HepG2 (cell line): Measurements from ENCODE around the gene VCAN. TPM values are rescaled to one million over a fixed set of nuclear protein-coding genes. Genes with fewer than 3 reads are reported as not detected.

Experiments used
- ATAC-seq: fragments of 200-7000 bp; cut with Tn5 transposase; 3 replicates; pipeline ENCODE4 v1.9.1; 2020; ENCODE audit warnings: mild to moderate bottlenecking, moderate library complexity
- BruUV-seq: library from RNA; stranded (reverse); fragments of 400-500 nt; replicated peaks from 2 replicates; lab custom pipeline; 2021; lab: Mats Ljungman, UMichigan
- CTCF ChIA-PET: fragments of 300-600 bp; formaldehyde crosslinking; extraction: SDS; loops from one replicate; lab custom pipeline; 2021; ENCODE audit warnings: low total read pairs, inconsistent platforms, low intra/inter-chr PET ratio; lab: Yijun Ruan, JAX
- POLR2A ChIA-PET: fragments of 350-600 bp; sonication (Branson Sonifier 250); formaldehyde crosslinking; loops from one replicate; lab custom pipeline; 2020; ENCODE audit warnings: antibody characterized with exemption, inconsistent platforms; lab: Yijun Ruan, JAX
- DNase-seq: peaks from one replicate; pipeline ENCODE4 v3.0.0-alpha.2; 2015; ENCODE audit warnings: low spot score
- FAIRE-seq: peaks from 3 replicates; lab custom pipeline; 2011; peaks lifted over from hg19 to GRCh38; lab: Jason Lieb, UNC
- H2AFZ ChIP-seq: one replicate; pipeline ENCODE4 v1.6.1; 2011; ENCODE audit warnings: low read length, inconsistent platforms
- H3K27ac ChIP-seq: fragments of 300-600 bp; 3 replicates; pipeline ENCODE4 v1.8.0; 2011; ENCODE audit warnings: mixed run types, mild to moderate bottlenecking, mixed read lengths, low read length, inconsistent platforms; ENCODE audit not compliant: insufficient read depth; ENCODE audit errors: extremely low read length
- H3K27me3 ChIP-seq, 2 experiments: fragments of 200-600 bp in 1 of 2; 2 replicates in 1 of 2; 3 replicates in 1 of 2; pipeline versions ENCODE4 v1.6.0 to v1.8.0; 2011; ENCODE audit warnings: low read length in 2 of 2, mild to moderate bottlenecking in 2 of 2, moderate library complexity in 2 of 2, inconsistent platforms in 1 of 2; ENCODE audit not compliant: insufficient read depth in 2 of 2, control insufficient read depth in 1 of 2
- H3K36me3 ChIP-seq, 2 experiments: fragments of 200-600 bp in 1 of 2; replicated peaks in 1 of 2; 2 replicates in 1 of 2; 3 replicates in 1 of 2; pipeline versions ENCODE4 v1.5.1 to v1.8.0; 2011; ENCODE audit warnings: low read length in 2 of 2, inconsistent platforms in 1 of 2; ENCODE audit not compliant: insufficient read depth in 2 of 2, control insufficient read depth in 1 of 2
- H3K4me1 ChIP-seq: 2 replicates; pipeline ENCODE4 v1.5.1; 2012; ENCODE audit warnings: low read length, inconsistent platforms; ENCODE audit not compliant: insufficient read depth
- H3K4me2 ChIP-seq: 2 replicates; pipeline ENCODE4 v1.6.0; 2011; ENCODE audit warnings: low read depth, low read length, inconsistent platforms
- H3K4me3 ChIP-seq, 3 experiments: fragments of 200-600 bp in 1 of 3; sonication (generic), shearing (Covaris generic) in 1 of 3; replicated peaks in 1 of 3; 2 replicates each; pipeline ENCODE4 v1.5.1; 2011 to 2016; ENCODE audit warnings: low read length in 3 of 3, inconsistent platforms in 2 of 3, low read depth in 2 of 3, mild to moderate bottlenecking in 2 of 3, control low read depth in 1 of 3, mixed read lengths in 1 of 3; ENCODE audit not compliant: insufficient read depth in 1 of 3
- H3K79me2 ChIP-seq: one replicate; pipeline ENCODE4 v1.6.1; 2011; ENCODE audit warnings: low read length, inconsistent platforms; ENCODE audit not compliant: insufficient read depth
- H3K9ac ChIP-seq: 2 replicates; pipeline ENCODE4 v1.6.0; 2011; ENCODE audit warnings: mild to moderate bottlenecking, low read depth, low read length, inconsistent platforms; ENCODE audit not compliant: insufficient read depth
- H3K9me3 ChIP-seq: 2 replicates; pipeline ENCODE4 v1.5.1; 2012; ENCODE audit warnings: mild to moderate bottlenecking, low read length
- H4K20me1 ChIP-seq: 2 replicates; pipeline ENCODE4 v1.6.0; 2011; ENCODE audit warnings: inconsistent platforms, mild to moderate bottlenecking, low read length, moderate library complexity; ENCODE audit not compliant: insufficient read depth
- FIP1L1 ChIP-seq: fragments of 200-400 bp; formaldehyde crosslinking; IDR thresholded peaks from 2 replicates; pipeline ENCODE4 v1.6.1; 2018; ENCODE audit warnings: low read depth, mild to moderate bottlenecking, low read length, moderate library complexity, borderline replicate concordance; ENCODE audit not compliant: insufficient read depth
- HNRNPUL1 ChIP-seq: fragments of 200-400 bp; formaldehyde crosslinking; IDR thresholded peaks from 2 replicates; pipeline ENCODE4 v1.6.1; 2017; ENCODE audit warnings: low read depth, mild to moderate bottlenecking, low read length, moderate library complexity
- ONECUT2 ChIP-seq: sonication (generic); formaldehyde crosslinking; IDR thresholded peaks from 2 replicates; pipeline ENCODE4 v1.4.0; 2020; ENCODE audit warnings: missing genetic modification reagents
- PHF20 ChIP-seq: sonication (generic); formaldehyde crosslinking; IDR thresholded peaks from 2 replicates; pipeline ENCODE4 v1.5.0; 2020; ENCODE audit warnings: mild to moderate bottlenecking, missing genetic modification reagents
- ZNF772 ChIP-seq: sonication (generic); formaldehyde crosslinking; IDR thresholded peaks from 2 replicates; pipeline ENCODE4 v1.5.0; 2020; ENCODE audit warnings: mild to moderate bottlenecking, missing genetic modification reagents
- WGBS: methylation state at CpG from one replicate; pipeline ENCODE4 v1.1.6; 2017; ENCODE audit warnings: low lambda C conversion rate; 5-methylcytosine and 5-hydroxymethylcytosine counted together
- in situ Hi-C: cut with HindIII; loops from 2 replicates; pipeline ENCODE4 v1.10.0; 2017; ENCODE audit warnings: low pct_unique_long_range_greater_than_20kb; ENCODE audit not compliant: extremely low pct_ligation_motif_present
- intact Hi-C: fragments of 100-400 bp; cut with micrococcal nuclease; formaldehyde crosslinking; loops from one replicate; pipeline ENCODE4 v1.10.0; 2022; ENCODE audit not compliant: unreplicated experiment
- polyA plus RNA-seq, 8 experiments: library from polyadenylated mRNA; depleted of rRNA in 3 of 8; stranded (reverse) in 7 of 8; unstranded in 1 of 8; fragments of >200 nt; fragmentation: Illumina TruSeq in 4 of 8; extraction: Trizol in 4 of 8; gene quantifications; 2 replicates each; pipeline versions ENCODE4 v1.2.1 to v1.2.3, GENCODE V29; 2011 to 2016; ENCODE audit warnings: low read depth in 4 of 8, missing spikeins in 1 of 8, mixed read lengths in 1 of 8; ENCODE audit not compliant: insufficient read depth in 1 of 8
- total RNA-seq, 5 experiments: library from RNA; depleted of rRNA; stranded (reverse); fragments of >200 nt; fragmentation: Illumina TruSeq; extraction: Trizol; gene quantifications; 2 replicates each; pipeline ENCODE4 v1.2.3, GENCODE V29; 2016; ENCODE audit warnings: low read depth in 1 of 5
- TF ChIP-seq, protein P1 (sequence below), 2 experiments: IDR thresholded peaks; 2 replicates each; pipeline ENCODE4 v1.6.1; 2011 to 2012; ENCODE audit warnings: low read length in 2 of 2, borderline replicate concordance in 1 of 2, low read depth in 1 of 2, mild to moderate bottlenecking in 1 of 2, moderate library complexity in 1 of 2
- TF ChIP-seq, protein P2 (sequence below): sonication (generic); formaldehyde crosslinking; IDR thresholded peaks from 2 replicates; pipeline ENCODE4 v1.5.0; 2020; ENCODE audit warnings: missing genetic modification reagents
- TF ChIP-seq, protein P3 (sequence below): IDR thresholded peaks from 2 replicates; pipeline ENCODE4 v1.6.1; 2018; ENCODE audit warnings: missing genetic modification reagents

Gene VCAN
- total and polyA plus RNA-seq, 2 of the 13 experiments (the other 11 are each of a cell fraction or from before 2014, with no cell fraction given) = 1.2 to 3.5 TPM

DNA sequence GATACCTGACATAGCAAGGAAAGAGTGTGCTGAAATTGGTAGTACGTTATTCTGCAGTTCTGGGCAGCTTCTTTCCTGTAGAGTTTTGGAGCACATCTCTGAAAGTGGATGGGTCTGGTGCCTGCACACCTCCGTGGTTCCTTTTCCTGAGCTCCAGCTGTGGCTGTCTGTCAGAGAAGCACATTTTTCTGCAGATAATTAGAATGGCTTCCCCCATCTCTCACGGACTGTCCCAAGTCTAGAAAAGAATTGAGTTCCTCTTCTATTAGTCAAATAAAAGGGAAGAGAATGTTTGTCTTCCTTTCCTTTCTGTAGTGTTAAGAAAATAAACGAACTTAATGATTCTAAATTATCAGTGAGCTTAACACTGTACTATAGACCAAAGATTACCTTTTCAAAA, 55.7 kb downstream of the VCAN start:
- H4K20me1 ChIP-seq = no peaks in the 10 kb centered on the region
- WGBS = 11% methylated on average over 4 of the region's 4 CpGs
- FAIRE-seq = no peak
- no peak overlapping the region for H3K4me2 ChIP-seq
- H3K36me3 ChIP-seq = no peaks in the 10 kb centered on the region
- BruUV-seq = no TSS peak
- TF ChIP-seq ONECUT2 (CRISPR knock-in tag) (no peak), HNRNPUL1 (no peak), FIP1L1 (no peak), ZNF772 (CRISPR knock-in tag) (no peak), PHF20 (CRISPR knock-in tag) (no peak)
- TF ChIP-seq, protein P1, sequence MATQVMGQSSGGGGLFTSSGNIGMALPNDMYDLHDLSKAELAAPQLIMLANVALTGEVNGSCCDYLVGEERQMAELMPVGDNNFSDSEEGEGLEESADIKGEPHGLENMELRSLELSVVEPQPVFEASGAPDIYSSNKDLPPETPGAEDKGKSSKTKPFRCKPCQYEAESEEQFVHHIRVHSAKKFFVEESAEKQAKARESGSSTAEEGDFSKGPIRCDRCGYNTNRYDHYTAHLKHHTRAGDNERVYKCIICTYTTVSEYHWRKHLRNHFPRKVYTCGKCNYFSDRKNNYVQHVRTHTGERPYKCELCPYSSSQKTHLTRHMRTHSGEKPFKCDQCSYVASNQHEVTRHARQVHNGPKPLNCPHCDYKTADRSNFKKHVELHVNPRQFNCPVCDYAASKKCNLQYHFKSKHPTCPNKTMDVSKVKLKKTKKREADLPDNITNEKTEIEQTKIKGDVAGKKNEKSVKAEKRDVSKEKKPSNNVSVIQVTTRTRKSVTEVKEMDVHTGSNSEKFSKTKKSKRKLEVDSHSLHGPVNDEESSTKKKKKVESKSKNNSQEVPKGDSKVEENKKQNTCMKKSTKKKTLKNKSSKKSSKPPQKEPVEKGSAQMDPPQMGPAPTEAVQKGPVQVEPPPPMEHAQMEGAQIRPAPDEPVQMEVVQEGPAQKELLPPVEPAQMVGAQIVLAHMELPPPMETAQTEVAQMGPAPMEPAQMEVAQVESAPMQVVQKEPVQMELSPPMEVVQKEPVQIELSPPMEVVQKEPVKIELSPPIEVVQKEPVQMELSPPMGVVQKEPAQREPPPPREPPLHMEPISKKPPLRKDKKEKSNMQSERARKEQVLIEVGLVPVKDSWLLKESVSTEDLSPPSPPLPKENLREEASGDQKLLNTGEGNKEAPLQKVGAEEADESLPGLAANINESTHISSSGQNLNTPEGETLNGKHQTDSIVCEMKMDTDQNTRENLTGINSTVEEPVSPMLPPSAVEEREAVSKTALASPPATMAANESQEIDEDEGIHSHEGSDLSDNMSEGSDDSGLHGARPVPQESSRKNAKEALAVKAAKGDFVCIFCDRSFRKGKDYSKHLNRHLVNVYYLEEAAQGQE (IDR thresholded peaks at IDR 0.05; ENCODE audit: borderline replicate concordance in 1 of 2, low read depth in 1 of 2, low read length in 2 of 2) = no peak
- TF ChIP-seq, protein P2, sequence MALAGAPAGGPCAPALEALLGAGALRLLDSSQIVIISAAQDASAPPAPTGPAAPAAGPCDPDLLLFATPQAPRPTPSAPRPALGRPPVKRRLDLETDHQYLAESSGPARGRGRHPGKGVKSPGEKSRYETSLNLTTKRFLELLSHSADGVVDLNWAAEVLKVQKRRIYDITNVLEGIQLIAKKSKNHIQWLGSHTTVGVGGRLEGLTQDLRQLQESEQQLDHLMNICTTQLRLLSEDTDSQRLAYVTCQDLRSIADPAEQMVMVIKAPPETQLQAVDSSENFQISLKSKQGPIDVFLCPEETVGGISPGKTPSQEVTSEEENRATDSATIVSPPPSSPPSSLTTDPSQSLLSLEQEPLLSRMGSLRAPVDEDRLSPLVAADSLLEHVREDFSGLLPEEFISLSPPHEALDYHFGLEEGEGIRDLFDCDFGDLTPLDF (CRISPR knock-in tag) = no peak
- TF ChIP-seq, protein P3, sequence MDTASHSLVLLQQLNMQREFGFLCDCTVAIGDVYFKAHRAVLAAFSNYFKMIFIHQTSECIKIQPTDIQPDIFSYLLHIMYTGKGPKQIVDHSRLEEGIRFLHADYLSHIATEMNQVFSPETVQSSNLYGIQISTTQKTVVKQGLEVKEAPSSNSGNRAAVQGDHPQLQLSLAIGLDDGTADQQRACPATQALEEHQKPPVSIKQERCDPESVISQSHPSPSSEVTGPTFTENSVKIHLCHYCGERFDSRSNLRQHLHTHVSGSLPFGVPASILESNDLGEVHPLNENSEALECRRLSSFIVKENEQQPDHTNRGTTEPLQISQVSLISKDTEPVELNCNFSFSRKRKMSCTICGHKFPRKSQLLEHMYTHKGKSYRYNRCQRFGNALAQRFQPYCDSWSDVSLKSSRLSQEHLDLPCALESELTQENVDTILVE (CRISPR knock-in tag) = no peak
- H3K27me3 ChIP-seq = no peaks in the 10 kb centered on the region
- no peaks in the 10 kb centered on the region for H3K79me2 ChIP-seq
- in situ Hi-C loops (no loop called here), intact Hi-C loops (no loop called here)
- no peaks in the 10 kb centered on the region for H3K9me3 ChIP-seq
- no peak overlapping the region for H3K27ac ChIP-seq
- no peak overlapping the region for H2AFZ ChIP-seq
- no peak for ATAC-seq
- ChIA-PET POLR2A (no interaction called here), CTCF (no interaction called here)
- no peak overlapping the region for H3K9ac ChIP-seq
- H3K4me1 ChIP-seq = no peaks in the 10 kb centered on the region
- no peak for DNase-seq
- H3K4me3 ChIP-seq = no peak overlapping the region
